HepG2 (cell line): ENCODE results near the gene CDK17. TPM values are rescaled to one million over a fixed set of nuclear protein-coding genes. Genes with fewer than 3 reads are reported as not detected.

Experiments
- ELK4 ChIP-seq: sonication (generic); formaldehyde crosslinking; IDR thresholded peaks from 2 replicates; pipeline ENCODE4 v1.9.0; 2021; ENCODE audit warnings: missing genetic modification reagents, borderline replicate concordance
- ZNF280D ChIP-seq: sonication (generic); formaldehyde crosslinking; IDR thresholded peaks from 2 replicates; pipeline ENCODE4 v1.5.1; 2020; ENCODE audit warnings: mild to moderate bottlenecking, missing genetic modification reagents
- ZNF713 ChIP-seq: sonication (generic); formaldehyde crosslinking; IDR thresholded peaks from 2 replicates; pipeline ENCODE4 v1.4.0; 2020; ENCODE audit warnings: mild to moderate bottlenecking, missing genetic modification reagents
- polyA plus RNA-seq, 8 experiments: library from polyadenylated mRNA; depleted of rRNA in 3 of 8; stranded (reverse) in 7 of 8; unstranded in 1 of 8; fragments of >200 nt; fragmentation: Illumina TruSeq in 4 of 8; extraction: Trizol in 4 of 8; gene quantifications; 2 replicates each; pipeline versions ENCODE4 v1.2.1 to v1.2.3, GENCODE V29; 2011 to 2016; ENCODE audit warnings: low read depth in 4 of 8, missing spikeins in 1 of 8, mixed read lengths in 1 of 8; ENCODE audit not compliant: insufficient read depth in 1 of 8
- total RNA-seq, 5 experiments: library from RNA; depleted of rRNA; stranded (reverse); fragments of >200 nt; fragmentation: Illumina TruSeq; extraction: Trizol; gene quantifications; 2 replicates each; pipeline ENCODE4 v1.2.3, GENCODE V29; 2016; ENCODE audit warnings: low read depth in 1 of 5
- TF ChIP-seq, protein P1 (sequence below), 2 experiments: fragments of 450-650 bp in 1 of 2; sonication (generic) in 1 of 2; formaldehyde crosslinking in 1 of 2; IDR thresholded peaks; 2 replicates each; pipeline versions ENCODE4 v1.6.1 to v1.8.0; 2016 to 2022; ENCODE audit warnings: antibody characterized with exemption in 1 of 2, mild to moderate bottlenecking in 1 of 2, missing genetic modification reagents in 1 of 2

Gene CDK17
- total and polyA plus RNA-seq, 2 of the 13 experiments (the other 11 are each of a cell fraction or from before 2014, with no cell fraction given) = 9.9 to 22.3 TPM

DNA sequence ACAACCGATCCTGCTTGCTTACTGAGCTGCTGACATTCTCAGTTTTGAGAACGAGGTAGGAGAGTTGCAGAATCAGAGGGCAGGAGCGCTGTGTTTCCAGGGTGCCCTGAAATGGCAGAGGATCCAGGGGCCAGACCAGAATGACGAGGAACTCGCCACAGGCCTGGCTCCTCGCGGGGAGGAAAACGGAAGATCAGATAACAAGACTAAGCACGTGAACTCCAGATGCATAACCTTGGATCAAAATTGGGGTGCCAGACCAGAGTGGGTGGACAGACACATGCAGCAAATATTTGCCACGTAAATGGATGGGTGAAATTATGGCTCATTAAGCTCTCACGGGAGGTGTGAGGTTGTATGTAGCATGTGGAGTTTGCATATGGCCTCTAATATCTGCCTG, 159.6 kb downstream of the CDK17 start (continued):
- TF ChIP-seq, protein P1, sequence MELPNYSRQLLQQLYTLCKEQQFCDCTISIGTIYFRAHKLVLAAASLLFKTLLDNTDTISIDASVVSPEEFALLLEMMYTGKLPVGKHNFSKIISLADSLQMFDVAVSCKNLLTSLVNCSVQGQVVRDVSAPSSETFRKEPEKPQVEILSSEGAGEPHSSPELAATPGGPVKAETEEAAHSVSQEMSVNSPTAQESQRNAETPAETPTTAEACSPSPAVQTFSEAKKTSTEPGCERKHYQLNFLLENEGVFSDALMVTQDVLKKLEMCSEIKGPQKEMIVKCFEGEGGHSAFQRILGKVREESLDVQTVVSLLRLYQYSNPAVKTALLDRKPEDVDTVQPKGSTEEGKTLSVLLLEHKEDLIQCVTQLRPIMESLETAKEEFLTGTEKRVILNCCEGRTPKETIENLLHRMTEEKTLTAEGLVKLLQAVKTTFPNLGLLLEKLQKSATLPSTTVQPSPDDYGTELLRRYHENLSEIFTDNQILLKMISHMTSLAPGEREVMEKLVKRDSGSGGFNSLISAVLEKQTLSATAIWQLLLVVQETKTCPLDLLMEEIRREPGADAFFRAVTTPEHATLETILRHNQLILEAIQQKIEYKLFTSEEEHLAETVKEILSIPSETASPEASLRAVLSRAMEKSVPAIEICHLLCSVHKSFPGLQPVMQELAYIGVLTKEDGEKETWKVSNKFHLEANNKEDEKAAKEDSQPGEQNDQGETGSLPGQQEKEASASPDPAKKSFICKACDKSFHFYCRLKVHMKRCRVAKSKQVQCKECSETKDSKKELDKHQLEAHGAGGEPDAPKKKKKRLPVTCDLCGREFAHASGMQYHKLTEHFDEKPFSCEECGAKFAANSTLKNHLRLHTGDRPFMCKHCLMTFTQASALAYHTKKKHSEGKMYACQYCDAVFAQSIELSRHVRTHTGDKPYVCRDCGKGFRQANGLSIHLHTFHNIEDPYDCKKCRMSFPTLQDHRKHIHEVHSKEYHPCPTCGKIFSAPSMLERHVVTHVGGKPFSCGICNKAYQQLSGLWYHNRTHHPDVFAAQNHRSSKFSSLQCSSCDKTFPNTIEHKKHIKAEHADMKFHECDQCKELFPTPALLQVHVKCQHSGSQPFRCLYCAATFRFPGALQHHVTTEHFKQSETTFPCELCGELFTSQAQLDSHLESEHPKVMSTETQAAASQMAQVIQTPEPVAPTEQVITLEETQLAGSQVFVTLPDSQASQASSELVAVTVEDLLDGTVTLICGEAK (IDR thresholded peaks at IDR 0.05) = no peak
- TF ChIP-seq, protein P1 (CRISPR knock-in tag; IDR thresholded peaks at IDR 0.05) = no peak
- TF ChIP-seq ZNF280D (no peak), ELK4 (no peak), ZNF713 (CRISPR knock-in tag) (no peak)
- TF ChIP-seq, all 625 proteins: peak for 0
